GM18507 (cell line): Measurements from ENCODE around the gene TMEM208.

ENCODE experiments used
- DNase-seq: peaks from one replicate; pipeline ENCODE4 v3.0.0; 2011; ENCODE audit warnings: low read depth; ENCODE audit not compliant: insufficient read length; ENCODE audit errors: extremely low spot score
- FAIRE-seq: peaks from 2 replicates; lab custom pipeline; 2011; peaks lifted over from hg19 to GRCh38; lab: Jason Lieb, UNC

TMEM208 gene

DNA sequence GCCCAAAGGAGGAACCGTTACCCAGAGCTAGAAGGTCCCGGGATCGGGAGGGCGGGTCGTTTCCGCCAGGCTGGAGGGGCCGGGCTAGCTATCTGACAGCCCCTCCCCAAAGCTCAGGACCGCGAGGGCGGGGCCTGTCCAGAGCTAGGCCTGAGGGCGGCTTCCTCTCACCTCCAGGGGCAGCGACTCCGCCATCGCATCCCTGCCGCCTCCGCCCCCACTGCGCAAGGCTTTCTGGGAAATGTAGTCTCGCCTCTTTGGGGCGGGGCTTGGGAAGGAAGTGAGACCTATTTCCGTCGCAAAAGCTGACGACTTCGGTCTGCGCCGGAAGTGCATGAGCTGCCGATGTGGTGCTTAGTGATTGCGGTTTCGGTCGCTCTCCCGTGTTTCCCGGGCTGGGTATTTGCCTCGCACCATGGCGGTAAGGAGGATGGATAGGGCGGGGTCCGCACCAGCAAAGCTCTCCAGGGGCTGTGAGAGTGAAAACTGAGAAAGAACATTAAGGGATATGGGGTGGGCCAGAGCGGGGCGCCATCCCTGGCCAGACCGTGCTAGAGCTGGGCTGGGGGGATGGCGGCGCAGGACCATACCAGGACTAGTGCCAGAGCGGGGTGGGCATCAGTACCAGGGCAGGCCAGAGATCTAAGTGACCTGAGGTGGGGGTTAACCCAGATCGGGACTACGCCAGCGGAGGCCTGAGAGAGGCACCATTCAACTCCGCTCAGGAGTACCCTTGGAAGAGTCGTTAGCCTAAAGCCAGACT lies at the start of gene TMEM208:
TSS of gene TMEM208 (plus strand) at position 327 of the 763 bp plus-strand sequence. CDS start at position 416, 89 bp downstream.
- FAIRE-seq (peak; percentile 99), DNase-seq (peak; percentile 96)

DNA sequence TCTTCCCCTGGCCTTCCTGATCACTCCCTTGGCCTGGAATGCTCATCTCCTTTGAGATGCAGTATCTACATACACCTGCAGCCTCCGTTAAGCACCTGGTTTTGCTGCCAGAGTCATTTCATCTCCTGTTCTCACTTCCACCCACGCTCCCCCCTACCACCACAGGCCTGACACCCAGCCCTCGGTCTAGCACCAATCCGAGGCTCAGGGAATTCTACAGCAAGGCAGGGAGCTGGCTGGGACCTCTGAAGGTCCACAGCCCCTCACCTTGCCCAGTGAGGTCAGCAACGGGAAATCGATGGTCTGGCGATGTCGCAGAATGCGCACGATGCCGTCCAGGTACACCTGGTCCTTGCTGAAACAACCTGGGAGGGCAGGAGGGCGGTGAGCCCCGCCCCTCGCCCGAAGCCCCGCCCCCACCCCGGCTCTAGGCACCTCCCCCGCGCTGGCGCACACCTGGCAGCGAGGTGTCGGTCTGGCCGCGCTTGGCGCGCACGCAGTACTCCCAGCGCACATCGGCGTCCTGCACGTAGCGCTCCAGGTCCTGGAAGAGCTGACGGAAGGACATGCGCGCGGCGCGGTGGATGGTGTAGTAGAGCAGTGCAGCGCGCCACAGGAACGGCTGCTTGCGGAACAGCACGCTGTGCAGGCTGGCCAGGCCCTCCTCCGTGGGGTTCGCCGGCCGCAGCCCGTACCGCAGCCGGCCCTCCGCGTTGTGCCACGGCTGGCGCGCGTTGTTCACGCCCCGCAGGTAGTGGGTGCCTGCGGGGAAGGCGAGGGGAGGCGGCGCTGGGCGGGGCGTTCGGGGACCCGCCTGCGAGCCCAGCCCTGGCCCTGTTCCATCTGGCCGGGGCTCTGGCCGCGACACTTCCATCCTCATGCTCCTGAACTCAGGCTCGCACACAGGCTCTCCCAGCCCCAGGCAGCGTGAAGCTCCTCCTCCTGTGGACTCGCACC lies 48.9 kb upstream of the TMEM208 start:
- FAIRE-seq: no peak
- DNase-seq: no peak

- DNase-seq (no peak), FAIRE-seq (no peak)
Measured at GRCh38 chr16:67179421-67180080, 47.4 kb upstream of the TMEM208 start.

- no peak for FAIRE-seq
- no peak for DNase-seq
Measured at GRCh38 chr16:67180166-67180565, 46.8 kb upstream of the TMEM208 start.

- no peak for FAIRE-seq
- DNase-seq: no peak
Measured at GRCh38 chr16:67181346-67181745, 45.6 kb upstream of the TMEM208 start.

DNA sequence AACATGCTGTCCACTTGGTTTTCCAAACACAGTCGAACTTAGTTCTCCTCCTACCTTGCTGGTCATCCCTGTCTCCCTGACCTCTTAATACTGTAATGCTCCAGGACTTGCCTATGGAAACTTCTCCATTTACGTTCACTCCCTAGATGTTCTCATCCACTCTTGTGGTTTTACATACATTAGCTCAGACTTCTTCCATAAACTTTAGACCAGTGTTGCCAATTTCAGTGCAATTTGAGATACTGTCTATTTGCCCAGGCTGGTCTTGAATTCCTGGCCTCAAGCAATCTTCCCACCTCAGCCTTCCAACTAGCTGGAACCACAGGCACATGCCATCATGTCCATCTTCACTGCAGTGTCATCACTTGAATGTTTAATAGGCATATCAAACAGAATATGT lies 44.6 kb upstream of the TMEM208 start:
- no peak for DNase-seq
- no peak for FAIRE-seq

DNA sequence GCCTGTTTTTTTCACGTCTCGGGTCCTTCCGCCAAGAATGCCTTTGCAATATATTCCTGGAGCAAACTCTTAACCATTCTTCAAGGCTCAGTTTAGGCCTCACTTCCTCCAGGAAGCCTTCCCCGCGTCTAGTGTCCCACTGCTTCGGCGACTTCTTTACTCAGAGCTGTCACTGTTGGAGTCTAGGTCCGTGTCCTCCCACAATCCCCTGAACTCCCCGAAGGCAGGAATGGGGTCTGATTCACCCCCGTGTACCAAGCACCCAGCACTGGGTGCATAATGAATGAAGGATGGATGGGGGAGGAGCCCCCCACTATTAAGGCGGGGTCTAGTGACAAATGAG lies 43.7 kb upstream of the TMEM208 start:
- DNase-seq (no peak), FAIRE-seq (no peak)

DNA sequence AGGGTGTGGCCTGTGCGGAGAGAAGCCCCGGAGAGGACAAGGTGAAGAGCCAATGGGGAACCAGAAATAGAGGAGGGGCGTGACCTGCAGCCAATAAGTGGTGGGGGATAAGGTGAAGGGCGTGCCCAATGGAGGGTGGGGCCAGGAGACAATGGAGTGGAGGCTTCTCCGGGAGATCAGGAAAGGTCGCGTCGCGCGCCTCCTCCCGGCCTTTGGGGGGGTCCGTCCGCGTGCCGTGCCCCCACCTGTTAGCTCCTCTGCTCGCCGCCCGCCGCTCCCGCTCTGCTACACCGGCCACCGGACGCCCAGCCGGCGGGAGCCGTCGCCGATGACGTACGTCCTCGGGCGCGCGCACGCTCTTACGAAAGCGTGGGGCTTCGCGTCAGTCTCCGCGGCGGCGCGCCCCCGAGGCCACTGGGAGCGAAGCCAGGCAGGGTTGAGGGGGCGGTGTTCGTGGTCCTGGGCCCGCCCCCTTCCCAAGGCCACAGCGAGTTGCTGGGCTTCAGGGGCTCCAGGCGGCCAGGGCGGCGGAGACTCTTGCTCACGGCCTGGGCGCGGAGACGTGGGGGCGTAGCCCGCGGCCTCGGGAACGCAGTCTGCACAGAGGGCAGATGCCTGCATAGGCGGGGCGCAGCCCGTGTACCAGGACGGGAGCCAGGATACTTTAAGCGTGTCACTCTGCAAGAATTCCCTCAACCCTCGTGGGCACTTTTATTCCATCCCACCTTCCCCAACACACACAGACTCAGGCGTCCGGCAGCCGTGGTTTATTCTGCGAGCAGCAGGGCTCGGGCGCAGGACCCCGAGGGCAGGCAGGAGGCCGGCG lies 43.1 kb upstream of the TMEM208 start, which contains the start of gene MATCAP1:
TSS of gene MATCAP1 (minus strand) at position 337 of the 826 bp plus-strand sequence. CDS start 3,353 bp downstream, outside the sequence.
- peak; percentile 99 for FAIRE-seq
- DNase-seq: peak; percentile 99

- DNase-seq (no peak), FAIRE-seq (no peak)
Measured at GRCh38 chr16:67184453-67184994, 42.4 kb upstream of the TMEM208 start.

GRCh38 chr16:67184995-67185650 lies 41.8 kb upstream of the TMEM208 start:
- DNase-seq (no peak), FAIRE-seq (peak; percentile 89)

DNA sequence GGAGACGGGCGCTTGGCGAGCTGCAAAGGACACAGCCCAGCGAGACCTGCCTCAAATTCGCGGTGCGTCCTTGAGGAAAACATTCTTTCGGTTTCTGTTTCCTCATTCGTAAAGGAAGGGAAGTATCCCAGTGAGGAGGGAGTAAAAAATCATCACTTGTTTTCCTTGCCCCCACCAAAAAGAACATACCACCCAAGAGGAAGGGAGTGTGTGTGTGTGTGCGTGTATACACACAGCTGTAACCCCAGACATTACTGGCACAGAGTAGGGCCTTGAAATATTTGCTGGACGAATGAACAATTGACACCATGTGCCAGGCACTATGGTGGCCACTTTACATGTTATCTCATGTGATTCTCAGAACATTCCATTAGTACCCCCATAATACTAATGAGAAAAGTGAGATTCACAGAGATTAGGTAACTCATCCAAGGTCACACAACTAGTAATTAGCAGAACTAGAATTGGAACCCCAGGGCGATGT lies 41.2 kb upstream of the TMEM208 start:
- FAIRE-seq (no peak), DNase-seq (no peak)

GRCh38 chr16:67186550-67186950 lies 40.4 kb upstream of the TMEM208 start:
- FAIRE-seq: no peak
- DNase-seq: no peak

DNA sequence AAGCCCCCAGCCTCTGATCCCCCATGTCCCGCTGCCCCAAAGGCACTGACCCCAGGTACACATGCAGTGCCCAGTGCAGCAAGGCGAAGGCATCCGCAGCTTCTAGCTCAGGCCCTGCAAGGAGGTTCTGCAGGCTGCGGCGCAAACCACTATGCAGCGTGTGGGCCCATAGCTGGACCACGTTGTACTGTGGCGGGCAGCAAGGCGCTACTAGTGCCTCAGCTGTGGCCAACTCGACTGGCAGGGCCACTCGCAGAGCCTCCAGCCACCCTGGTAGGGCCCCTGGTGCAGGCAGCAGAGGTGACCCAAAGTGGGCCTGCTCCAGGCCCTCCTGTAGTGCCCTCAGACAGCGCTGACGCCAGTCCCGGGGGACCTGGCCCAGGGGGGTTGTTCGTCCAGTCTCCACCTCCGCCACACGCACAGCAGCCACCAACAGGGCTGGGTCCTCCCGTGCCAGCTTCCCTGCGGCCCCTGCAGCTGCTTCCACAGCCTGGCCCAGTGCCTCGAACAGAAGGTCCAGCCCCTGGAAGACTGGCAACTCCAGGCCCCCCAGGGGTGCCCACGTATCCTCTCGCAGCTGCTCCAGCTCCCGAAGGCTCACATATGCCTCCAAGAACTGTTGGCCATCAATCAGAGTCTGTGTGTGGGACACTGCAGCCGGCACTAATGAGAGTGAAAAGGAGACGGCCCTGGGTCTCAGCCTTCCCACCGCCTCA lies 39.6 kb upstream of the TMEM208 start:
- no peak for FAIRE-seq

DNA sequence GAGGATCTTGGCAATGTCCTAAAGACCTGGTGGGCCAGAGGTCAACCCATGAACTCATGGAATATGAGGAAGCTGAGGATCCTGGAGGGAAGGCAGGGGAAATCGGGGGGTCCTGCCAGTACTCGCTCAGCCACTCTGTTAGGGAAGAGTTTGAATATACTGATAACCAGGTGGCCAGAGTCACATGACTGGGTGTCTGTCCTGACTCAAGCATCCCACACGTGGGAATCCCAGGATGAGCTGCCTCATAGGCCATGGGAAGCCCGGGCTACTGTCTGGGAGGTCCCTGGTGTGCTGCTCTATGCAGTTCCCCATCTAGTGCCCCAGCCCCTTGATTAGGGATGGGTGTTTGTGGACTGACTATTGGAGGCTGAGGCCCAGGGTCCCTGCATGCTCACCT lies 38.6 kb upstream of the TMEM208 start:
- FAIRE-seq (no peak), DNase-seq (no peak)

More for the DNA sequence above, 39.6 kb upstream of the TMEM208 start:
- DNase-seq: no peak

GRCh38 chr16:67188798-67189197 lies 38.1 kb upstream of the TMEM208 start:
- FAIRE-seq: no peak
- no peak for DNase-seq

DNA sequence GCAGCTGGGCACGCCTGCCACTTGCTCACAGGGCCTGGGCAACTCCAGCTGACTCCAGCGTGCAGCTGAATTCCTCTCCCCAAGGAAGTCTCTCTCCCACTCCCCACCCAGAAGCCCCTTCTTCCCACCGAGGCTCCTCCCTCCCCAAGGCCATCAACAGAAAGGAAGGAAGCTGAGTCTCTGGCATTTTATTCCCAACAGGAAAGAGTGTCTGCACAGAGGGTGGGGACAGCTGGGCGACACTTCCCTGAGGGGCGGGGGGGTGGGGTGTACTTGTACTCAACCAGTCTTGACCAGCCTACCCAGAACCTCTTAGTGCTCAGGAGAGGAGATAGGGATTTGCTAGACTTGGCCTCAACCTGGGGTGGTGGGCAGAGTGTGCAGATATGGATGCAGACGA lies 36.9 kb upstream of the TMEM208 start, which contains the start of gene EXOC3L1:
TSS of gene EXOC3L1 (minus strand) at position 96 of the 400 bp plus-strand sequence. CDS start 460 bp downstream, outside the sequence.
- FAIRE-seq: no peak
- no peak for DNase-seq
